HG02870 (cell line): ENCODE data around the gene NXN.
"Not testable (repeated sequence)": the region's sequence is repeated elsewhere in the genome, so short reads cannot be mapped to it uniquely, and the experiment has no call there.

Experiments used
- ATAC-seq: cut with Tn5 transposase; IDR thresholded peaks from one replicate; pipeline ENCODE4 v1.9.1; 2021; ENCODE audit warnings: mild to moderate bottlenecking, moderate library complexity; ENCODE audit not compliant: unreplicated experiment

NXN gene

GRCh38 chr17:867238-867637, 112.3 kb downstream of the NXN start:
- not testable (repeated sequence) for ATAC-seq

- ATAC-seq = no peak
These were observed 112.9 kb downstream of the NXN start for GRCh38 chr17:866568-867103.

GRCh38 chr17:864315-864714, 115.3 kb downstream of the NXN start:
- ATAC-seq = no peak

GRCh38 chr17:863880-864279, 115.7 kb downstream of the NXN start:
- ATAC-seq = no peak

- no peak for ATAC-seq
These were observed 117.0 kb downstream of the NXN start for GRCh38 chr17:862582-862981.

- no peak for ATAC-seq
These were observed 118.2 kb downstream of the NXN start for GRCh38 chr17:861364-861763.

GRCh38 chr17:860805-861204, 118.8 kb downstream of the NXN start:
- no peak for ATAC-seq

- no peak for ATAC-seq
These were observed 119.8 kb downstream of the NXN start for GRCh38 chr17:859824-860195.

GRCh38 chr17:859061-859823, 120.3 kb downstream of the NXN start:
- ATAC-seq = no peak

GRCh38 chr17:856149-856548, 123.4 kb downstream of the NXN start:
- no peak for ATAC-seq

GRCh38 chr17:855569-855968, 124.0 kb downstream of the NXN start:
- no peak for ATAC-seq

- ATAC-seq = not testable (repeated sequence)
These were observed 126.7 kb downstream of the NXN start for GRCh38 chr17:852850-853249.

GRCh38 chr17:852349-852748, 127.2 kb downstream of the NXN start:
- ATAC-seq = no peak

- ATAC-seq = no peak
These were observed 127.7 kb downstream of the NXN start for GRCh38 chr17:851924-852323.

GRCh38 chr17:850851-851763, 128.5 kb downstream of the NXN start:
- no peak for ATAC-seq

GRCh38 chr17:850086-850850, 129.3 kb downstream of the NXN start:
- ATAC-seq = no peak

- no peak for ATAC-seq
These were observed 131.2 kb downstream of the NXN start for GRCh38 chr17:848402-848801.

- no peak for ATAC-seq
These were observed 132.4 kb downstream of the NXN start for GRCh38 chr17:846901-847843.

GRCh38 chr17:841313-841712, 138.3 kb downstream of the NXN start:
- ATAC-seq = no peak

GRCh38 chr17:838486-838885, 141.1 kb downstream of the NXN start:
- no peak for ATAC-seq
